ENCODE data around the gene HMSD.
A peak's percentile ranks its signal among the peaks of the same experiment; 100 is the strongest.

HMSD gene

GRCh38 chr18:63956755-63957154 is 7.7 kb downstream of the HMSD start:
- no peak for DNase-seq (ENCODE audit: low spot score)

GRCh38 chr18:63960891-63961290 is 11.8 kb downstream of the HMSD start:
- DNase-seq (ENCODE audit: low spot score) = no peak

DNA sequence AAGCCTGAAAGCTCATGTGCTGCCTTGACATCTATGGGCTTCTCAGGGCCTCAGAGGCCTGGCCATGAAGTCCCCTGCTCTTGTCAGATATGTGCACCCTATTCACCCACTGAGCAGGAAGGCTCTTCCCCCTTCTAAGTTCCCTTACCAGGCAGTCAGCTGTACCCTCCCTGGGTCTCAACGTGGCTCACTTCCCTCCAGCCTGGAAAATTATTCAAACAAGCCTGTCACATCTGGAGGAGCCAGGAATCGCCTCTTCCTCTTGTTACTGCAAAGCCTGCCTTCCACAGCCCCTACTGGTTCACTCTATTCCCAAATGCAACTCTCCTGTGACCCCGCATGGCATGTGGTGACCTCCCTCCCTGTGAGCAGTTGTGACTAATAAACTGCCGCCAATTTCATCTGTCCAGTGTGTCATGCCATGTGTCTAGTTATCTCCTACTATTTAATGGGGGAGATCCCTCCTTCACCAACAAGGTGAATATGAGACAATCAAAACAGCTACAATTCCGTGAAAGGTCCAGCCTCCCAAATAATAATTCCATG is 12.4 kb downstream of the HMSD start:
- DNase-seq (ENCODE audit: low spot score) = no peak

GRCh38 chr18:63962137-63962536 is 13.0 kb downstream of the HMSD start:
- DNase-seq (ENCODE audit: low spot score) = no peak

- DNase-seq (ENCODE audit: low spot score) = peak; percentile 72
These were observed 14.6 kb downstream of the HMSD start for GRCh38 chr18:63963615-63964256.

DNA sequence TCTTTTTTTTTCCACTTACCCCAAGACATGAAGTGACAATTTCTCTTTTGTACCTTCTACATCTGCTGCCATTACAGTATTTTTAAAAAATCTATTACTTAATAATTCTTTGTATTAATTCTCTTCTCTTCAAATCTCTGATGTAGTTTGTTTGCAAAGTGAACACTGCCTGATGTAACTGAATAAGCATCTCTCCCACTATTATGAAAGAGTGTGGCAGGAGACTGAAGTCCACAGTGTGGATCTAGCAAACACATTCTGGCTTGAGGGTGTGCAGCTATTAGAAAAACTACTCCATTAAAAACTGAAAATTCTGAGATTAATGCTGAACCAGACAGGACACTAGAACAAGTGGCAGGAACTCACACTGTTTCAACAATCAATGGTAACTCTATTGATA is 15.8 kb downstream of the HMSD start:
- DNase-seq (ENCODE audit: low spot score) = no peak

DNA sequence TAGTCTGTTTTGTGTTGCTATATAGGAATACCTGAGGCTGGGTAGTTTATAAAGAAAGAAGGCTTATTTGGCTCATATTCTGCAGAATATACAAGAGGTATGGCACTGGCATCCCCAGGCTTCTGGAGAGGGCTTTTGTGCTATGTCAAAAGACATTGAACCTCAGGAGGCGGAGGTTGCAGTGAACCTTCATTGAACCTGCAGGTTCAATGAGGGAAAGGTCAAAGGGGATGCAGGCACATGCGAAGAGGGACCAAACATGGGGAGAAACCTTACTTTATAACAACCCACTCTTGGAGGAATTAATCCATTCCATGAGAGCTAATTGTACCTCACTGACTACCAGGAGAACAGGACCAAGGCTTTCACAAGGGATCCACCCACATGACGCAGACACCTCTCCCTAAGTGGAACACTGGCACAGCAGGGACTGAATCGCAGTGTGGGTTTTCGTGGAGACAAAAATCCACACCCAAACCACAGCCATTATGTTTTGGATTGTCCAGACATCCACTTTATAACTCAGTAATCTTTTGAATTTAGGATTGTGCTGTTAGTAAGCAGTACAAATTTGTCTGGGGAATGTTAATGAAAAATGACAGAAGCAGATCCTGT is 16.7 kb downstream of the HMSD start:
- DNase-seq (ENCODE audit: low spot score) = no peak

DNA sequence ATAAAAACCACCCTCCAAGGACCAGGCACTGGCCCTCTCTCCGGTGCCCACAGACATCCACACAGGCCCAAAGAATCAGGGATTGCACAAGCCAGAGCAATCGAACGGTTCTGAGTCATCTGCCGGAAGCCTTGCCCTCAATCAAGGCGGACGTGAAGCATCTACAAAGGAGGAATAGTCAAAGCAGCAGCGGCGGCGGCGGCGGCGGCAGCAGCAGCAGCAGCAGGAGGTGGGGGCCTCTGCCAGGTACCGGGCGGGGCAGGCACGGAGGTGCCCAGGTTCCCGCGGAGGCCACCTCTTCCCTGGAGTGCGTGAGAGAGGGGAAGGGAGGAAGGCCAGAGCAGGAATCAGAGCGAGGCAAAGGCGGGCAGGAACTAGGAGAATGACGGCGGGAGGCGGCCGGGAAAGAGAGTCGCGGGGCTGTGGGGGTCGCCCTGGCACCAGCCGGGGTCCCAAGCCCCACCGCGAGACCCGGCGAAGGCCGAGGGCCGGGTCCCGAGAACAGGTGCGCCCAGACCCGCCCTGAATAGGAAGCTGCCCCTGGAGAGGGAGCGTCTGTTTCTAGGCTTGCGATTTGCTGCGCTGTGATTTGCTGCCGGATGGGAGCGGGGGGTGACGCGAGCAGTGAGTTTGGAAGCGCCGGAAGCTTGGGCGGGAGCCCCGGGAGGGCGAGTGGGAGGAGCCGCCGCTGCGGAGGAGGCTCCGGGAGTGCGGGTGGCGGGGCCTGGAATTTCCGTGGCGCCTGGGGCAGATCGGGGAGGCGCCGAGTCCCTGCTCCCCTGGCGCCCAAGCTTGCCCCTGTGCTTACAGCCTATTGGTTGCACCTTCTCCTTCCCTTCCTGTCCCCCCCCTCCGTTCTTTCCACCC is 21.1 kb downstream of the HMSD start, which contains the start of gene SERPINB8:
Gene SERPINB8 (plus strand): TSS at position 140 of the 867 bp plus-strand sequence. CDS start 8,228 bp downstream, outside the sequence.
- peak; percentile 84 for DNase-seq (ENCODE audit: low spot score)

GRCh38 chr18:63970809-63971205 is 21.7 kb downstream of the HMSD start:
- DNase-seq (ENCODE audit: low spot score) = no peak

DNA sequence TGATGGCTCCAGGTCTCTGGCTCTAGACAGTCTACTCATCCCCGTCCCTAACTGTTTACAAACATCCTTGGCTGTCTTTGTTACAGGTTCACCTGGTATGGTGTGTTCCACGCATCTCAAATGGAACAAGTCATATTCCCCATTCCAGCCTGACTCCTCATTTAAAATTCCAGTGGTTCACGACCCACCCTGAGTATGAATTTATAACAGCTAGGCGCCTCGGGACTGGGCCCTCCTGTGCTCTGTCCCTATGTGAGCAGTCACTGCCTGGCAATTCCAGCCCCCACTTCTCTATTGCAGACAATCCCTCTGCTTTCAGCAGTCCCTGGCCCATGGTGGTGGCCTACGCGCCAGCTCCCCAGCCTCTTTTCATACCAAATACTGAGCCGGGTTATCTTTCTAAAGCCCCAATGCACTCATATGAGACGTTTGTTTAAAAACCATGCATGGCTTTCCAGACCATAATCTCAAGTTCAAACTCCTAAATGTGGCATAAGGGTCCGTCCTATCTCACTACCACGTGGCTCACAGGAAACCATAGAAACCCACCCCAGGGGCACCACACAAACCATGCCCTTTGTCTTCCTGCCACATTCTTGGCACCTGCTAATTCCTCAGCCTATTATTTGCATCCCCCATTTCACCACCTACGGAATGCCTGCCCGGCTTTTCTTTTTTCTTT is 22.4 kb downstream of the HMSD start:
- no peak for DNase-seq (ENCODE audit: low spot score)

DNA sequence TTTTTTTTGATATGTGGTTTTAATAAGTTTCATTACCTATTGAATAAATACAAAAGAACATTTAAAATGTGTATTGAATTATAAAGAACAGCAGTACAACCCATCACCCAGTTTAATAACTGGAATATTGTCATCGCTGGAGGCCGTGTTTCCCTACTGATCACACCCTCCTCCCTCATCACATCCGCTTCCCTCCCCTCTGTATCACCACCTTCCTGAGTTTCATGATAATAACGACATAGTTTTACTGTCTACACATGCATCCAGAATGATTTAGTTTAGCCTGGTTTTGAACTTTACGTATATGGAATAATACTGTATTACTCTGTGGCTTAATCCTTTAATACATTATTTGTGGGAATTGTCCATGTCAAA is 22.9 kb downstream of the HMSD start:
- no peak for DNase-seq (ENCODE audit: low spot score)

- DNase-seq (ENCODE audit: low spot score) = peak; percentile 28
These were observed 25.9 kb downstream of the HMSD start for GRCh38 chr18:63974991-63975390.

DNA sequence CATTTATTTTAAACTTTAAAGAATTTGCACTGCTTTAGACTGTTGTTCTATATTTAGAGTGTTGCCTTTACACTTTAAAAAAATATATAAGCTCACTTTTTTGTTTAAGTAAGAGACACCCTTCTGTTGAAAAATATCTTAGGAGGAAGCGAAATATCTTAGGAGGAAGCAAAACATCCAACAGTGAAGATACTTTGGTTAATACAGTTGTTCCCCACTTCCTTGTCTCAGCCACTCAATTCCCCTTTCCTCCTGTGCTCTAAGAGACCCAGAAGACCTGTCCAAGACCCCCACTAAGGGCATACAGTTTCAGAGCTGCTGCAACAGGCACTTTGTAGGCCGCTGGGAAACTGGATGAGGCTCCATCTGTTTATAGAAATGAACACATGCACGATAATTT is 26.5 kb downstream of the HMSD start:
- DNase-seq (ENCODE audit: low spot score) = no peak

DNA sequence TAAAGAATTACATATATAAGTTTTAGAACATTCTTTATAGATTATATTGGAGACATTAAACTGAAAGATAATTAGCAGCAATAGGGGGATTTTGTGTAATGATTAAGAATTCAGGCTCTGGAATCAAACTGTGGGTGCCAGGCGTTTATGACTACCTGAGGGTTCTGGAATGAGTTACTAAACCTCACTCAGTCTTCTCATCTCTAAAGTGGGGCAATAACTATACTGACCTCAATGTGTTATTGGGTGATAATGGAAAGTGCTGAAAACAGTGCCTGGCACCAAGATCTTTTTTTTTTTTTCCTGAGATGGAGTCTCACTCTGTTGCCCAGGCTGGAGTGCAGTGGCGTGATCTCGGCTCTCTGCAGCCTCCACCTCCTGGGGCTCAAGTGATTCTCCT is 27.9 kb downstream of the HMSD start:
- DNase-seq (ENCODE audit: low spot score) = no peak

DNA sequence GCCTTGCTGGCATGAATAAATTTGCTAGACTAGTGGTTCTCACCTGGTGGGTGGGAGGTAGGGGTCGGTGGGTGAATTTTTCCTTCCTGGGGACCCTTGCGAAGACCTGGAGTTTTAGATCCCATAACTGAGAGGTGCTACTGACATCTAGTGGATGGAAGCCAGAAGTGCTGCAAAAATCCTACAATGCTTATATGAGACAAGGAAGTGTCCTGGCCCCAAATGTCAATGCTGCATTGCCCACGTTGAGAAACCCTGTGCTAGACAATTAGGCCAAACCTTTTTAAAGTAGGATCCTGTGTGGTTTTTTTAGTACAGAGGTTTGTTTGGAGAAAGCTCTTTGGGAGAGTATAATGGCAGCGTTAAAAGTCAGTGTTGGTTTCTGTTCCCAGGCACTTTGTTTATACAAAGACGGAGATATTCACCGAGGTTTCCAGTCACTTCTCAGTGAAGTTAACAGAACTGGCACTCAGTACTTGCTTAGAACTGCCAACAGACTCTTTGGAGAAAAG is 30.4 kb downstream of the HMSD start:
- DNase-seq (ENCODE audit: low spot score) = peak; percentile 56

GRCh38 chr18:63980027-63980426 is 30.9 kb downstream of the HMSD start:
- DNase-seq (ENCODE audit: low spot score) = no peak

- no peak for DNase-seq (ENCODE audit: low spot score)
These were observed 31.9 kb downstream of the HMSD start for GRCh38 chr18:63980896-63981460.

- DNase-seq (ENCODE audit: low spot score) = no peak
These were observed 32.6 kb downstream of the HMSD start for GRCh38 chr18:63981719-63982118.

DNA sequence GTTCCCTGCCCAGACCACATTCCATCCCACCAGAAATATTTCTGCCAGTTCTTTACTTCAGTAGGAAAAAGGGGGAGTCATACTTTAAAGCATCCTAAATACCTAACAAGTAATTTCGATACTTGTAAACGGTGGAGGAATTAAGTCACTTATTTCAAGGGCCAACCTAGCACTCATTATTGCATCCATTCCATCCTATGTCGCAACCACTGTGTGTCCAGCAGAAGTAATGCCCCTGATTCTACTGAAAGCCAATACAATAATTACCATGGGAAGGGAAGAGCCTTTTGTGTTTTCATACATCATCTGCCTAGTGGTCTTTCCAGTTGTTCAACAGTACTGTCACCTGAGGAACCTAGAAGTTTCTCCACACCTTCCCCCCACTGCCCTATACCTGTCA is 33.3 kb downstream of the HMSD start:
- no peak for DNase-seq (ENCODE audit: low spot score)

GRCh38 chr18:63986885-63987284 is 37.8 kb downstream of the HMSD start:
- DNase-seq (ENCODE audit: low spot score) = no peak

GRCh38 chr18:63987743-63988142 is 38.6 kb downstream of the HMSD start:
- DNase-seq (ENCODE audit: low spot score) = no peak

GRCh38 chr18:63992751-63993150 is 43.6 kb downstream of the HMSD start:
- DNase-seq (ENCODE audit: low spot score) = no peak
